ENCODE data around the gene FOXP1. TPM values are rescaled to one million over a fixed set of nuclear protein-coding genes. Genes with fewer than 3 reads are reported as not detected.
A peak's percentile ranks its signal among the peaks of the same experiment; 100 is the strongest.

The FOXP1 gene
- total RNA-seq, 4 donors from 2014 or later: 103 to 173 (median 140) TPM

DNA sequence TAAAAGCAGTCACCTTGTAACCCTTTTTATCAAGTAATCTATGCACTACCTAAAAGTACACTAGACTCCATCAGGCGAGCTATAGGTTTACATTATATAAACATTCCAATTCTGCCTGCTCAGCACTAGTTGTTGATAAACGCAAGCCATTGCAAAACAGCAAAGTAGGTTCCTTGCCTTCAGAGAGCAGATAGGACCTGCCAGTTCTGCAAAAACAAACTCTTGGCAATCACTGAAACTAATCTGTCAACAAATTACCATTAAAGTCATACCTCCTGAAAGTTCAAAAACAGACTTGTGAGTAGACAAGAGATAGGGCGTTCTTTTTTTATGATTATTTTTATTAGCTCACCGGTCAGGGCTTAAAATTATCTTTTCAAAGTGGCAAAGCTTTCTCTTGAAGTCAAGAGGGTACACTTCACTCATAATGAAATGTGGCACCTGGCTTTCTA is 392.5 kb downstream of the FOXP1 start:
- no peak overlapping the region for H3K27ac ChIP-seq

DNA sequence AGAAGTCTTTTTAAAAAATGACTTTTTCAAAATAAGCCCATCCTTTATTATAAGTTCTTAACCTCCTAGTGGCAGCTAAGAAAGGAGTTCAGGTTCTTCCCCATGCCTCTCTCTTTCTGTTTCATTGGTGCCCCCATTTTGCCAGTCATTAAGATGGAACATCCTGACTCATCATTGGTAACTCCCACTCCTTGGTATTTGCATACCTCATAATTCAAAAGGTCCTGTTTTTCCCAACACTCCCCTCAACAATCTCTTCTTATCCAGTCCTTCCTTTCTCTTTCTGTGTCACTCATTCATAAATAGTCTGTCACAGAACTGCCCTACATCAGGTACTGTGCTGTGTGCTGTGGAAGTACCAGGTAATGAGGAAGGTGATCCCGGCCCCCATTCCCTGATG is 394.0 kb downstream of the FOXP1 start:
- no peak overlapping the region for H3K4me3 ChIP-seq

More for the DNA sequence above, 392.5 kb downstream of the FOXP1 start:
- no peak for TF ChIP-seq POLR2A (IDR thresholded peaks at IDR 0.05)
- TF ChIP-seq, protein P1, sequence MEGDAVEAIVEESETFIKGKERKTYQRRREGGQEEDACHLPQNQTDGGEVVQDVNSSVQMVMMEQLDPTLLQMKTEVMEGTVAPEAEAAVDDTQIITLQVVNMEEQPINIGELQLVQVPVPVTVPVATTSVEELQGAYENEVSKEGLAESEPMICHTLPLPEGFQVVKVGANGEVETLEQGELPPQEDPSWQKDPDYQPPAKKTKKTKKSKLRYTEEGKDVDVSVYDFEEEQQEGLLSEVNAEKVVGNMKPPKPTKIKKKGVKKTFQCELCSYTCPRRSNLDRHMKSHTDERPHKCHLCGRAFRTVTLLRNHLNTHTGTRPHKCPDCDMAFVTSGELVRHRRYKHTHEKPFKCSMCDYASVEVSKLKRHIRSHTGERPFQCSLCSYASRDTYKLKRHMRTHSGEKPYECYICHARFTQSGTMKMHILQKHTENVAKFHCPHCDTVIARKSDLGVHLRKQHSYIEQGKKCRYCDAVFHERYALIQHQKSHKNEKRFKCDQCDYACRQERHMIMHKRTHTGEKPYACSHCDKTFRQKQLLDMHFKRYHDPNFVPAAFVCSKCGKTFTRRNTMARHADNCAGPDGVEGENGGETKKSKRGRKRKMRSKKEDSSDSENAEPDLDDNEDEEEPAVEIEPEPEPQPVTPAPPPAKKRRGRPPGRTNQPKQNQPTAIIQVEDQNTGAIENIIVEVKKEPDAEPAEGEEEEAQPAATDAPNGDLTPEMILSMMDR (IDR thresholded peaks at IDR 0.05): peak in 1 of 6 experiments; percentile 19
- H3K4me3 ChIP-seq: no peak overlapping the region
- H3K9me3 ChIP-seq: peaks cover 0 to 6% (median 0%) of the 10 kb centered on the region in 4 donors
- H3K36me3 ChIP-seq: no peaks in the 10 kb centered on the region
- peaks cover 0 to 7% (median 0%) of the 10 kb centered on the region in 4 donors for H3K4me1 ChIP-seq
- no peaks in the 10 kb centered on the region for H3K27me3 ChIP-seq
- DNase-seq: no peak

DNA sequence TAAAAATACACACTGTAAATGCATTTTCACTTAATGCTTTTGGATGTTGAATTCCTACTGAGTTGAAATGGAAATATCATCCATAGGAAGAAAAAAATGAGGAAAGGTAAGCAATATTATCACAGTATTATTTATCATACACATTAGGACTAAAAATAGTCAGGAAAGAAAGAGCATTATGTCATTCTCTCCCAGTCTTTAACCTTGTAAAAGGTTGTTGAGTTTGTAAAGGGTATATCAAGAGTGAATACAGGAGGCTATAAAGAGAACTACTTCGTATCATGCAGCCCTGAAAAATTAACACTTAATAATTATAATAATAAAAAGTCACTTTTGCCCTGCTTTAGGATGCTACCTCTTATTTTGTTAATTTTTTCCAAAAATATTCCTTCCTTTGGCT is 395.8 kb downstream of the FOXP1 start:
- TF ChIP-seq, protein P1 (IDR thresholded peaks at IDR 0.05): no peak
- TF ChIP-seq POLR2A (IDR thresholded peaks at IDR 0.05): no peak
- Histone ChIP-seq H3K27me3 (no peaks in the 10 kb centered on the region), H3K4me3 (no peak overlapping the region), H3K27ac (no peak overlapping the region), H3K4me1 (no peaks in the 10 kb centered on the region), H3K36me3 (no peaks in the 10 kb centered on the region), H3K9me3 (peaks cover 0 to 6% (median 0%) of the 10 kb centered on the region in 4 donors)
- DNase-seq: no peak

More for the DNA sequence above, 394.0 kb downstream of the FOXP1 start:
- H3K27me3 ChIP-seq: no peaks in the 10 kb centered on the region
- DNase-seq: no peak
- peaks cover 0 to 6% (median 0%) of the 10 kb centered on the region in 4 donors for H3K9me3 ChIP-seq
- peaks cover 0 to 7% (median 0%) of the 10 kb centered on the region in 4 donors for H3K4me1 ChIP-seq
- no peak for TF ChIP-seq POLR2A (IDR thresholded peaks at IDR 0.05)
- H3K27ac ChIP-seq: no peak overlapping the region
- no peaks in the 10 kb centered on the region for H3K36me3 ChIP-seq

DNA sequence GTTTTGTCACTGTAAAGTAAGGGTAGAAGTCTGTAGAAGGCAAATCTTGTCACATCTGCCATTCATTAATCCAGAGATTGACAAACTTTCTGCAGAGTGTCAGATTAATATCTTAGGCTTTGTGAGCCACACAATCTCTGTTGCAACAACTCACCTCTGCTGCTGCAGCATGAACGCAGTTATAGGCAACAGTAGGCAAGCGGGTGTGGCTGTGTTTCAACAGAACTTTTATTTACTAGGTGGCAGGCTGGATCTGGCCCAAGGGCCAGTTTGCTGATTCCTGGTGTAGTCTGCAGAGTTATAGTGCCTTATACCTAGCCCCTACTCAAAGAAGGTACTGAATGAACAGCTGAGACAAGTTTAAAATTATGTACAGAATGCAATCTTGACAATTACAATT is 396.7 kb downstream of the FOXP1 start:
- Histone ChIP-seq H3K27ac (peak overlapping the region in 1 of 4 donors; percentile 25), H3K27me3 (no peaks in the 10 kb centered on the region), H3K4me3 (no peak overlapping the region), H3K9me3 (peaks cover 0 to 6% (median 0%) of the 10 kb centered on the region in 4 donors), H3K36me3 (no peaks in the 10 kb centered on the region), H3K4me1 (no peaks in the 10 kb centered on the region)
- DNase-seq: no peak
- TF ChIP-seq, protein P1 (IDR thresholded peaks at IDR 0.05): no peak
- TF ChIP-seq POLR2A (IDR thresholded peaks at IDR 0.05): no peak

DNA sequence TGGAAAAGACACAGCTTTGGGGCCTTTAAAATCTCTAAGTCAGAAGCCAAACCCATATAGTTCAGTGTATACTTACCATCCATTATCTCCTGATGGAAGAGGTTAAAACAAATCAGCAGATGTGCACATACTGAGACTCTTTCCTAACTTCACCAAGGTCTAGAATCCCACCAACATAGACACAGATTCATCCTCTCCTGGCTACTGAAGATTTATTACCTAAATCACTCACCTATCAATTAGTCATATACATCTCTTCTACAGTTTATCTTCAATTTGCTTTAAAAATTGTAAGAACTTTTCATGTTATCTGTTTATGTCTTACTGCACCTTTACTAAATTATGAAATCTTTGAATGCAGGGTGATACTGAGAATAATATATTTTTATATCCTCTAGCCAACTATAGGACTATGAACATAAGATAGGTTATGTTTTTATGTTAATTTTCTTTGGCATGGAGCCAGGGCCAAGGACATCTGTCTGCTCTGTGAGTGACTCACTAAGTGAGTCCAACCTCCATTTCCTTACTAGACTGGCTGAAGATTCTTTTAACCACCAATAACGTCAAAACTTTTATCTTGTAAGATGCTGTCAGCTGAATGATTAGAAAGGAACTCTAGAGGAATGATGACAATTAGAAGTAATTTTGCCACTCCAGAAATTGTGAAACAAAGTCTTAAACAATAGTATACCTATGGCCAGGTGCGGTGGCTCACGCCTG is 397.6 kb downstream of the FOXP1 start:
- Histone ChIP-seq H3K4me1 (no peaks in the 10 kb centered on the region), H3K9me3 (peaks cover 0 to 6% (median 0%) of the 10 kb centered on the region in 4 donors), H3K27ac (peak overlapping the region in 2 of 4 donors; percentile 25 to 41), H3K4me3 (no peak overlapping the region), H3K27me3 (no peaks in the 10 kb centered on the region), H3K36me3 (no peaks in the 10 kb centered on the region)
- peak in 1 of 3 donors; percentile 56 for DNase-seq
- TF ChIP-seq, protein P1 (IDR thresholded peaks at IDR 0.05): no peak
- no peak for TF ChIP-seq POLR2A (IDR thresholded peaks at IDR 0.05)

DNA sequence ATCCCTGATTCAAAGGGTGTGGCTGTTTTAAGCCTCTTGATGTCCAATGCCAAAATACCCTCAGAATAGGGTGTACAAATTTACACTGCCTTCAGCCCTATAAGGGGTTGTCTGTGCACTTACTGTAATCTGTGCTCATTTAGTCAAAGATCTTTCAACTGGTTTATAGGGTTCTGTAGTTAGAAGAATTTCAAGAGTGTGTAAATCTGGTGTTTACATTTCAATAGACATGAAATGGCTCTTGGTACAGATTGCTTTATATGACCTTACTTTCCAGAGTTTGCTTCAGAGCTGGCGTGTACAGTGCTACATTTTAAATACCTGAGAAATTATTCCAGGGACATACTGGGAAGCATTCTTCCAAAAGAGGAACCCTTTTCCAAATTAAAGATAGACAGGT is 399.3 kb downstream of the FOXP1 start:
- Histone ChIP-seq H3K9me3 (peaks cover 0 to 6% (median 0%) of the 10 kb centered on the region in 4 donors), H3K36me3 (no peaks in the 10 kb centered on the region), H3K27ac (no peak overlapping the region), H3K27me3 (no peaks in the 10 kb centered on the region), H3K4me3 (no peak overlapping the region), H3K4me1 (no peaks in the 10 kb centered on the region)
- DNase-seq: no peak
- no peak for TF ChIP-seq POLR2A (IDR thresholded peaks at IDR 0.05)
- TF ChIP-seq, protein P1 (IDR thresholded peaks at IDR 0.05): no peak
